ENCODE data around the gene SLC7A14.

DNA sequence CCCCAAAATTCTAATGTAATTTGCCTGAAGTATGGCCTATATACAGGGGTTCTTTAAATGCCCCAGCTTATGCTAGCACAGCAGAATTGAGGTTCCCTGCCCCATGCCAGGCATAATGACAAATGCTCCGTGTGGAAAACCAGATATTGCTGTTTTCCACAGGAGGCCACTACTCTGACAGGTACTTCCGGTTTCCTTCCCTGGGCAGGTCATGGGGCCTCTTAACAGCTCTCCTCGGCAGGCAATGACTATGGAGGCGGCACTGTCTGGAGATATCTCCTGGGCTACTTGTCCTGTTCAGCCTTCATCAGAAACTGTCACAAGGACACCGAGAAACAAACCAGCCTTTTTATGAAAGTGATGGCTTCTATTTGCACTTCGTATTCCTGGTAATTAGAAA lies 54.8 kb downstream of the SLC7A14 start:
- TF ChIP-seq, protein P1, sequence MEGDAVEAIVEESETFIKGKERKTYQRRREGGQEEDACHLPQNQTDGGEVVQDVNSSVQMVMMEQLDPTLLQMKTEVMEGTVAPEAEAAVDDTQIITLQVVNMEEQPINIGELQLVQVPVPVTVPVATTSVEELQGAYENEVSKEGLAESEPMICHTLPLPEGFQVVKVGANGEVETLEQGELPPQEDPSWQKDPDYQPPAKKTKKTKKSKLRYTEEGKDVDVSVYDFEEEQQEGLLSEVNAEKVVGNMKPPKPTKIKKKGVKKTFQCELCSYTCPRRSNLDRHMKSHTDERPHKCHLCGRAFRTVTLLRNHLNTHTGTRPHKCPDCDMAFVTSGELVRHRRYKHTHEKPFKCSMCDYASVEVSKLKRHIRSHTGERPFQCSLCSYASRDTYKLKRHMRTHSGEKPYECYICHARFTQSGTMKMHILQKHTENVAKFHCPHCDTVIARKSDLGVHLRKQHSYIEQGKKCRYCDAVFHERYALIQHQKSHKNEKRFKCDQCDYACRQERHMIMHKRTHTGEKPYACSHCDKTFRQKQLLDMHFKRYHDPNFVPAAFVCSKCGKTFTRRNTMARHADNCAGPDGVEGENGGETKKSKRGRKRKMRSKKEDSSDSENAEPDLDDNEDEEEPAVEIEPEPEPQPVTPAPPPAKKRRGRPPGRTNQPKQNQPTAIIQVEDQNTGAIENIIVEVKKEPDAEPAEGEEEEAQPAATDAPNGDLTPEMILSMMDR (conservative IDR thresholded peaks at IDR 0.05; ENCODE audit: low read length) = no peak
- no peak for TF ChIP-seq EZH2phosphoT487 (IDR thresholded peaks at IDR 0.05; ENCODE audit: borderline replicate concordance)
